GM18505 (cell line): ENCODE data around the gene MARCHF7.
A peak's percentile ranks its signal among the peaks of the same experiment; 100 is the strongest.
"Not testable (repeated sequence)": the region's sequence is repeated elsewhere in the genome, so short reads cannot be mapped to it uniquely, and the experiment has no call there.

ENCODE experiments used
- ATAC-seq: cut with Tn5 transposase; IDR thresholded peaks from one replicate; pipeline ENCODE4 v1.9.1; 2021; ENCODE audit not compliant: unreplicated experiment
- POLR2A ChIP-seq: IDR thresholded peaks from 4 replicates; pipeline ENCODE4 v1.6.1; 2011; ENCODE audit warnings: borderline replicate concordance; ENCODE audit not compliant: insufficient read depth, insufficient read length; ENCODE audit errors: extremely low read depth

Gene MARCHF7

GRCh38 chr2:159712143-159712928, at the start of gene MARCHF7:
Gene MARCHF7, plus strand, starts transcription at chr2:159712506. Its CDS starts 16,517 bp downstream, at chr2:159729023.
- TF ChIP-seq POLR2A: peak; percentile 95
- peak; percentile 95 for ATAC-seq

GRCh38 chr2:159667423-159667822, 44.9 kb upstream of the MARCHF7 start:
- ATAC-seq: not testable (repeated sequence)

- no peak for TF ChIP-seq POLR2A
- ATAC-seq: no peak
Measured at GRCh38 chr2:159671047-159671446, 41.3 kb upstream of the MARCHF7 start.

- no peak for TF ChIP-seq POLR2A
- no peak for ATAC-seq
Measured at GRCh38 chr2:159677654-159678053, 34.7 kb upstream of the MARCHF7 start.

- TF ChIP-seq POLR2A: no peak
- ATAC-seq: no peak
Measured at GRCh38 chr2:159680692-159681091, 31.6 kb upstream of the MARCHF7 start.

GRCh38 chr2:159683817-159684216, 28.5 kb upstream of the MARCHF7 start:
- TF ChIP-seq POLR2A: no peak

GRCh38 chr2:159684796-159685195, 27.5 kb upstream of the MARCHF7 start:
- no peak for ATAC-seq
- no peak for TF ChIP-seq POLR2A

More at GRCh38 chr2:159683817-159684216, 28.5 kb upstream of the MARCHF7 start:
- no peak for ATAC-seq

GRCh38 chr2:159694500-159695040, 17.7 kb upstream of the MARCHF7 start:
- no peak for TF ChIP-seq POLR2A
- ATAC-seq: no peak

- ATAC-seq: no peak
- TF ChIP-seq POLR2A: no peak
Measured at GRCh38 chr2:159695795-159696448, 16.4 kb upstream of the MARCHF7 start.

- ATAC-seq: no peak
- no peak for TF ChIP-seq POLR2A
Measured at GRCh38 chr2:159703491-159703890, 8.8 kb upstream of the MARCHF7 start.

- no peak for TF ChIP-seq POLR2A
- ATAC-seq: no peak
Measured at GRCh38 chr2:159706385-159706980, 5.8 kb upstream of the MARCHF7 start.

- ATAC-seq: no peak
- TF ChIP-seq POLR2A: no peak
Measured at GRCh38 chr2:159708066-159708760, 4.1 kb upstream of the MARCHF7 start.

- no peak for TF ChIP-seq POLR2A
- ATAC-seq: no peak
Measured at GRCh38 chr2:159710601-159711180, 1.6 kb upstream of the MARCHF7 start.
